Endometrial microvascular endothelial cells (primary cell): ENCODE measurements around the gene CTDNEP1. TPM values are rescaled to one million over a fixed set of nuclear protein-coding genes. Genes with fewer than 3 reads are reported as not detected.

Experiments used
- in situ Hi-C: cut with HindIII; loops from 2 replicates; pipeline ENCODE4 v1.10.0; 2017; ENCODE audit warnings: low sequenced_read_pairs, low pct_unique_long_range_greater_than_20kb; ENCODE audit errors: inconsistent ontology term
- total RNA-seq: library from RNA; depleted of rRNA; stranded (reverse); fragments of >200 nt; gene quantifications from one replicate; pipeline ENCODE4 v1.2.3, GENCODE V29; 2015; ENCODE audit errors: inconsistent ontology term

CTDNEP1 gene
- 55.9 TPM for total RNA-seq

- in situ Hi-C loops: no loop called here
Observed at GRCh38 chr17:7251661-7252175, at the start of gene CTDNEP1. CTDNEP1 (minus strand) TSS chr17:7251734; CDS start chr17:7251296, 438 bp downstream.

GRCh38 chr17:7296189-7296861, 44.8 kb upstream of the CTDNEP1 start:
- in situ Hi-C loops: no loop called here

- in situ Hi-C loops: no loop called here
Observed at GRCh38 chr17:7295230-7296180, 44.0 kb upstream of the CTDNEP1 start.

GRCh38 chr17:7294614-7295153, 43.1 kb upstream of the CTDNEP1 start, which contains the start of gene YBX2:
YBX2 (minus strand) TSS chr17:7294639; CDS start chr17:7294500, 139 bp downstream.
- in situ Hi-C loops: no loop called here

GRCh38 chr17:7293816-7294613, 42.5 kb upstream of the CTDNEP1 start:
- in situ Hi-C loops: no loop called here

GRCh38 chr17:7293159-7293558, 41.6 kb upstream of the CTDNEP1 start:
- in situ Hi-C loops: no loop called here

GRCh38 chr17:7292729-7293128, 41.2 kb upstream of the CTDNEP1 start:
- in situ Hi-C loops: no loop called here

GRCh38 chr17:7292194-7292593, 40.7 kb upstream of the CTDNEP1 start:
- in situ Hi-C loops: no loop called here

- in situ Hi-C loops: no loop called here
Observed at GRCh38 chr17:7290685-7291084, 39.2 kb upstream of the CTDNEP1 start.

- in situ Hi-C loops: no loop called here
Observed at GRCh38 chr17:7290166-7290565, 38.6 kb upstream of the CTDNEP1 start.

- in situ Hi-C loops: no loop called here
Observed at GRCh38 chr17:7289256-7290032, 37.9 kb upstream of the CTDNEP1 start.

- in situ Hi-C loops: no loop called here
Observed at GRCh38 chr17:7285679-7286078, 34.1 kb upstream of the CTDNEP1 start.

- in situ Hi-C loops: no loop called here
Observed at GRCh38 chr17:7284911-7285310, 33.4 kb upstream of the CTDNEP1 start.

- in situ Hi-C loops: no loop called here
Observed at GRCh38 chr17:7283471-7284216, 32.1 kb upstream of the CTDNEP1 start.

GRCh38 chr17:7282752-7283321, 31.3 kb upstream of the CTDNEP1 start:
- in situ Hi-C loops: no loop called here

- in situ Hi-C loops: no loop called here
Observed at GRCh38 chr17:7281953-7282751, 30.6 kb upstream of the CTDNEP1 start.
